ENCODE data around the gene FN1.
"Not testable (repeated sequence)": the region's sequence is repeated elsewhere in the genome, so short reads cannot be mapped to it uniquely, and the experiment has no call there.

FN1 gene

DNA sequence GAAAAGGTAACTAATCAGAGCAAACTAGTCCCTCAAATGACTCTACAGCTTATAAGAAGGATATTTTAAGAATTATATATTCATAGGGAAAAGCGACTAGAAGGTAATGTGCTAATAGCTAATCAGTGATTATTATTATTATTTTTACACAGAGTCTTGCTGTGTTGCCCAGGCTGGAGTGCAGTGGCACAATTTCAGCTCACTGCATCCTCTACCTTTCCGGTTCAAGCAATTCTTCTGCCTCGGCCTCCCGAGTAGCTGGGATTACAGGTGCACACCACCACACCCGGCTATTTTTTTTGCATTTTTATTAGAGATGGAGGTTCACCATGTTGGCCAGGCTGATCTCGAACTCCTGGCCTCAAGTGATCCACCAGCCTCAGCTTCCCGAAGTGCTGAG lies 27.4 kb downstream of the FN1 start:
- not testable (repeated sequence) for DNase-seq

DNA sequence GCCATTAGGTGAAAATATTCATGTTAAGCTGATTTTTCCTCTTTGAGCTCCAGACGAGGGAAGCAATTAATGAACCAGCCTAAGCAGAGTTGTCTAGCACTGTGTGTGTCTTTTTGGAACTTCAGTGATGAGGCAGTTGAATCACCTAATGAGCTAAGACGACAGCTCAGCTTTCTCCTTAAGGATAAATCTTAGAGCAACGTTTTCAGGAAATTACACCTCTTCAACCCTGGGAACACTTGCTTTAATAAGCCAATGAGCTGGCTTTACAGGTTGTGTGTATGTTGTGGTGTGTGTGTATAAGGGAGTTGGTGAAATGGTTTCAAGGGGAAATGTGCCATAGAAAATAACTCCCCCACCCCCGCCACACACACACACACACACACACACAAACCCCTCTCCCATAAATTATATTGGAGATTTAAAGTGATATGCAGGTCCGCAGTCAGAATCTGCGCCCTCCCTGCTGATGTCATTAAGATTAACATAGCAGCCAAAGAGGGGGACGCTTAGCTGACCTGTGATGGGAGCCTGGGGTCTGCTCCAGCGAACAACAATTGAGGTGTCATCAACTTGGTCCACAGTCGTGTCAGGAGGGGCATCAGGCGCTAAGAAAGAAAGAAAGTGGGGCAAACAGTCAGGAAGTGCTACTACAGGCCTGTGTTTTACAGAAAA lies 28.1 kb downstream of the FN1 start:
- no peak for DNase-seq

DNA sequence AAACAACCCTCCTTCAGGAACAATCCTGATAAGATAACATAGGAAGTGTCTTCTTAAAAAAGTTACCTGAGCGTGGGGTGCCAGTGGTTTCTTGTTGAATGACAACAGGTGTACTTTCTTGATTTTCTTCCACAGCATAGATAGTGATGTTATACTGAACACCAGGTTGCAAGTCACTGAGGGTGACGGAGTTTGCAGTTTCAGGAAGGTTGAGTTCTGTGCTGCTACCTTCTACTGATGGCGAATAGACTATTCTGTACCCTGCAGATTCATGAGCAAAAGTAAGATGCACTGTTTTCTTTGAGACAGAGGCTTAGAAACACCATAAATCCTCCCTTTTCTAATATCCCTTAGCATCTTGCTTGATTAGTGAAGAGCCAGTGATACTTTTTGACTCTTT lies 28.8 kb downstream of the FN1 start:
- DNase-seq: no peak

DNA sequence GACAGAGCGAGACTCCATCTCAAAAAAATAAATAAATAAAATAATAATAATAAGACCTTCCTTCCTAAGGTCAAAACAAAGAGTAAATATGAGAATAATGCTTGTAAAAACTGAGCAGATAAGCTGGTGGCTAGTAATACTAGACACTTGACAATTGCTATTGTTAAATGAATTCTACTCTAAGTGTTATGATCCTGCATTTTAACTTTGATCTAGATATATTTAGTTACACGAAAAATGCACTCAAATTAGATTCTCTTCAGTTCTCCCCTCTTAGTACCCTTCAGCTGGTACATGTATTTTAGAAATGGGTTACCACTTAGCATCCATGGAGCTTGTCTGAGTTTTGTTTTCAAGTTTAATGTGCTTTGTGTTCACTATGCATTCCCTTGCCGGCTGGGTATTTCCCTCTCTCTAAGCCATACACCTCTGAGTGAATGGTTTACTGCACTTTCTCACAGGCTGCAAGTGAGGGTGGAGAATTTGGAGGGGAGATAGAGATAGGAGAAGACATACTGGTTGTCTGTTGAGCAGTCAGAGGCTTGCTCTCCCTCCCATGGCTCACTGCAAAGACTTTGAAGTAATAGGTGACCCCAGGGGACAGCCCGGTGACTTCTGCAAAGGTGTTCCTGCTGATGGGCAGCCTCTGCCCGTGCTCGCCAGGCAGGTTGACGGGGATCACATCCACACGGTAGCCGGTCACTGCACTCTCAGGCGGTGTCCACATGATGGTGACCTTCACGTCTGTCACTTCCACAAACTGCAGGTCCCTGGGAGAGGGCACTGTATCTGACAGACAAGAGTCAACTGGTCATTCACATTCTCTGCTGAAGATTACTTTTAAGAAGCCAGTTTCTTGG lies 29.9 kb downstream of the FN1 start:
- no peak for DNase-seq

DNA sequence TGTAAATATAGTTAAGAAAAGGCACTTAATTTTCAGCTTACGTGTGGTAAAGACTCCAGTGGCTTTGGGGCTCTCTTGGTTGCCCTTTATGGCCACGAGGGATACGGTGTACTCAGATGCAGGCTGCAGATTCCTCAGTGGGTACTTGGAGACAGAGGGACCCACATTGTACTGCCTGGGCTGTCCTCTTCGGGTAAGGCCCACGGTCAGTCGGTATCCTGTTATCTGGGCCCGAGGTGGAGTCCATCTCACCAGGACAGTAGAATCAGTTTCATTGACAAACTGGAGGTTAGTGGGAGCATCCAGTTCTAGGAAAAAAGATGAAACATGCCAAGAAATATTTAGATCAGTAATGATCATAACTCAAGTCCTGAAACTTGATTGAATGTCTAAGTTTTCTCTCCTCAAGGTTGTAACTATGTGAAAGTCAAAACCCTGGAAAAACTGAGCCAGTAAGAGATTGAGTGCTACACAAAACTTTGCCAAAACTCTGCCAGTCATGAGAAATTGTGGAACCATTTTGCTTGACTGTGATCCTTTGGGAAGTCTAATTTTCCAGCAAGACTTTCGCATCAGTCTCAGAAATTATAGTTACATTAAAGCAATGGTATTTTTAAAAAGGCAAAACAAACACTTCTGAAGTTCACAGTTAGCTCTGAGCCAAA lies 31.4 kb downstream of the FN1 start:
- DNase-seq: no peak

DNA sequence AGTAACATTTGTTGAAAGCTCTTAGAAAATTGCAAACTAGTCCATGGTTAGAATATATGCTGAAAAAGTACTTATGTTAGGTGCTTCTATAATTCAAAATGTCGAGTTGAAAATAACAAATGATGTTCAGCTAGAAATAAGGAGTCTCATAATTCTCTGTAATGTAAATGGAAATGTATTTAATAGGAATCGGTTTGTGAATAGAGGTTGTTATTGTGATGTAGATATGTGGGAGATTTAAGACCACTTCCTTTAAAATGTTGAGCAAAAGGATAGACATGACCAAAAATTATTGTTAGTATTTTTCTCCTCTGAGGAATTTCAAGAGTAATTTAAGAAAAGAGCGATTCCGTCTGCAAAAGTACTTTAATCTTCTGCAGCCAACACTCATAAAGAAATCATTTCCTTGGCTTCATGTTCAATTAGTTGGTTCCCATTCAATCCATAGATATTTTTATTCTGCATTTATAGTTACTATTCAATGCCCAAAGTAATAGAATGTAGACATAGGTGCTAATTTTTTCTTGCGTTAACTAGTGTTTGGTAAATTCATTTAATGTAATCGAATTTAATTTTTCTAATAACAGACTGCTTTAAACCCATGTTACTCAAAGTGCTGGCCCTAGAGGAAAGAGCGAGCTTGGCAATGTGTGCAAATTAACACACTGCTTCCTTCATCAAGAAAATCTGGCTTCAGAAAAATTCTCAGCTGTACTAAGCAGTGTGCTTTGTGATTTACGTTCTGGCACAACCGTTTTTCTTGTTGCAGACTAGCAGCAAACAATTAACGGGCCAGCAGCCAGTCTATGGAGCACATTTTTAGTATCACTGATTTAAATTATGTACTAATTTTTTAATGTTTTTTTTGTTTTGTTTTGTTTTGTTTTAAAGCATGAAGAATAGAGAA lies 32.2 kb downstream of the FN1 start:
- no peak for DNase-seq

DNA sequence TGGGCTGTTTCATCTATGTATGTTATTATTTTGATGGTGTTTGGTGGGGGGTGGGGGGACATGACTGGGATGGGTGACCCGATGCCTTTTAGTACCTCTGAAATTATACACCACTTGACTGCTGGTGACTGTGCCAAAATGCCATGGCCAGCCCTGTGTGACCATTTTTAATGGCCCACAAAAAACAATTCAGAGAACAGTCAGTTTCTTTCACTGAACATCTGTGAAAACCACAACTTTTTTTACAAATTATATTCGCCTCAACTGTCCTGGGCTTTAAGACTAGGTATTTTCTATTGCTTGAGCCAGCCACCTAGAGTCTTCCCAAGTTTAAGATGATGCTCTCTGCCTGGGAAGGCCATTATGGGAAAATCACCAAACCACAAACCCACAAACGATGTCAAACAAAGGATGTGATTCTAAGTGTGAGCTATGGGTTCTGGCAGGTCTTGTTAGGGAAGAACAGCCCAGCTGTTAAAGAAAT lies 33.9 kb downstream of the FN1 start:
- no peak for DNase-seq

DNA sequence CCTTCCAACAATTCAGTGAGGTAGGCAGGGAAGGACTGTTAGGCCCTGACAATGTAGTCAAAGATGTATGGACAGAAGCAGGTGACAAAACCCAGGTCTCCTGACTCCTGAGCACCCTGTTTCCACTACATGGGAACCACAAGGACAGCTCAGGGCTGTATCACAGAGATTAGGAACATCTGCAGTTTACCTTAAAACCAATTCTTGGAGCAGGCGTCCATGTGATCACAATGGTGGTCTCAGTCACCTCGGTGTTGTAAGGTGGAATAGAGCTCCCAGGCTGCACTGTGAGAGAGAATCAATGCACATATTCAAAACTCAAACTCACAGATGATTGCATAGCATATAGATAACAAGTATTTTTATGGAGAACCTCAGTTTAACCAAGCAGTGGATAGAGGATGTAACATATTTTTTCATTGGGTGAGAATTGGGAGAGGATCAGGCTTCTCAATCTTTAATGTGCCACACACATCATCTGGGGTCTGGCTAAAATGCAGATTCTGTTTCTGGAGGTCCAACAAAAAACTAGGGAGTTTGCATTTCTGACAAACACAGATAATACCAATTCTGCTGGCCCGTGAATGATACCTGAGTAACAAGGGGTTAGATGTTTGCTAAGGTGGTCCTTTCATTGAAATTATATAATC lies 36.7 kb downstream of the FN1 start:
- no peak for DNase-seq

DNA sequence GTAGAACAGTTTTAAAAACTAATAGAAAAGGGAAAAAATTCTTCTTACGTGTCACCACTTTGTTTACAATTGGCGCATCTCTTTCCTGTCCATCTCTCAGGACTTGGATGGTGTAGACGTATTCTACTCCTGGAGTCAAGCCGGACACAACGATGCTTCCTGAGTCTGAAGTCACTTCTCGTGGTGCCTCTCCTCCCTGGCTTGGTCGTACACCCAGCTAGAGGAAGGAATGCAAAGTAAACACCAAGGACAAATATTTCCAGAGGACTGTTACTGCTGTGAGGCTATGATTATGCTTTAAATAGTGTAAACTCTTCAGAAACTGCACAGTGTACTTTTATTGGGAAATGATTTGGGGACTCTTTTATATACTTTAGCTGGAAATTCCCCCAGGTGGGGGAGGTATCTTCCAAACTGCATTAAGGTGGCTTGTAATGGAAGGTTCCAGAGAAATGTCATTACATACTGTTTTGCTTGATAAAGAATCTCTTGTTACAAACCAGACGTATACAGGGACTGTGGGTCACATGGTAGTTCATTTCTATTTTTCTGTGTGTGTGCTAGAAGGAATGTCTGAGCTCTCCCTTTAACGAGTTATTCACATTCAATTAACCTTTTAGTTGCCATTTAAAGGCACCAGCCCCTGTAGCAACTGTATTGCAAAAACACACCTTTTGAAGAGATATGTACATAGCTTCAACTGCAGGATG lies 38.1 kb downstream of the FN1 start:
- no peak for DNase-seq

DNA sequence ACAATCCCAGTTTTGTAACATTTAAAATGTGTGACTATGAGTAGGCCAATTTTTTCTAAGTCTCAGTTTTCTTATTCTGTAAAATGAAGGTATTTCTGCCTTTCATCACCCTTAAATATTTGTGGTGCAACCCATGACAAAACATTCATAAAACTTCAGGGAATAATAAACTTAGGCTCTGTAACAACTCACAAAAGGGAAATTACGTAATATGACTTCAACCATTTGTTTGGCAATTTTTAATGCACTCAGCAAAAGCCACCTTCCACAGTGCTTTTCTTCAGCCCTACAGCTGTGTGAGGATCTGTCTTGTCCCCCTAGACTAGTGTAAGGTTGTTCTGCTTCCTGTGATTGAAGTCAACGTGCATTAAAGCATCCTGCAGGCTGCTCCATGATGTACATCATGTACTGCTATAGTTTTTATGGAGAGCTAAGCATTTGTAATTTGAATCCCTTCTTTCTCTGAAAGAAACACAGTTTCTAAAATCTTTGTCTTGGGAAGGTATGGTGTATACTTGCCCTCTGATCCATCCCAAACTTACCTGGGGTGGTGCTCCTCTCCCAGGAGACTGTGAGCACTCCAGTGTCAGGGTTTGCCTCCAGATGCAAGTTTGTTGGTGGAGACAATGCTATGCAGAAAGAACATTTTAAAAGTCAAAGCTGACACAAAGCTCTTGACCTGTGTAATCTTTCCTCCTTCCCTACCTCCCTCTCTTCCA lies 39.1 kb downstream of the FN1 start:
- DNase-seq: no peak

DNA sequence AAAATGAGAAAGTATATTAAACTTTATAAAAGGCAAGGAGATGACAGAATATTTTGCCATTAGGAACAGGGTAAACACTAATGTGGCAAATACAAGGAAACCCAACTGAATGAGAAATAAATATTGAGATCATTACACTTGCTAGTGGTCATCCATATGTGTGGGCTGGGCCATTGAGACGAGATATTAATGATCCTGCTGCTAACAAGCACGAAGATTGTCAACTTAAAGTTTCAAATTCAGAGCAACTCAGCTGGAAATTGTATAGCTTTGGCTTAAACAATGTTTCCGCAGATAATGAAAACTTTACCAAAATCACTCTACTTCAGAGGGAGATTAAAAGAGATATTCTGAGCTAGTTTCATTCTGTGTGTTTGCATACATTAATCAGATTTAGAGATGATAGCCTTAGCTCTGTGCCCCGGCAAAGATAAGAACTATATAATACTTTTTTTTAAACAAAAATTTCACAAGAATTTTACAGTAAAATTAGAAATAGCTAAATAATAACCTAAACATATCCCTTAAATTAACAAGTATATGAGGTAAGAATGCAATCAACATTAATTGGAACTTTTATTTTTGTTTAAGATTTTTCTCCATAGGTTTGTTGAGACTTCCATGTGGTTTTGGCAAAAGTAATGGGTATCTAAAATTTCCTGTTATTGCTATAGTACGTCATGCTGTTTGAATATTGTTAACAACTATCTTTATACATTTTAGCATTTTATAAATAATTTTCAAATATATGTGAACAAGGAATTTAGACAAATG lies 40.0 kb downstream of the FN1 start:
- no peak for DNase-seq

DNA sequence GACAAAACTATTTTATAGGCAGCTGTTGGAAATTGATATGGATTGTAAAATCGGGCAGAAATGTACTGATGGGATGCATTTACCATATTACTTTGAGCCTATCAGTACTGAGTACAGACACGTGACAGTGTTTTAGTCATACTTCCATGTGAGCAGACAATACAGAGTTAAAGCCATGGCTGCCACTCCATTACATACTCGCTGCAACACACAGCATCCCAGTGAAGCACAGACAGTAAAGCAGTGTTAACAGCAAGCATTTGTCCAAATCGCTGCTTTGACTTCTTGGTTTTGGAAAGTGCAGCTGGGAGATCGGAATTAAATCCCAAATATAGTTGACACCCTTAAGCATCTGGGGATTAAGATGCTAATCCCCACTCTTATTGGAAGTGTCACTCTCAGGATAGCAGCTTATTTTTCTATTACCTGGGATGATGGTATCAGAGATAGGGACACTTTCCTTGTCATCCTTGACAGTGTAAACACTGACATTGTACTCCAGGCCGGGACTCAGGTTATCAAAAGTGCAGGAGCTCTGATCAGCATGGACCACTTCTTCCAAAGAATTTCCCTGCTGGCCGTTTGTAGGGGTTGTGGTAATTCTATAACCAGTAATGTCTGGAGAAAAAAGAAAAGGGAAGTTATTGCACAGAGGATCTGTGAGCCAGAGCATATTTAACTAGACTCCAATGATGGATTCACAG lies 41.6 kb downstream of the FN1 start:
- DNase-seq: peak in 1 of 51 donors; percentile 4

DNA sequence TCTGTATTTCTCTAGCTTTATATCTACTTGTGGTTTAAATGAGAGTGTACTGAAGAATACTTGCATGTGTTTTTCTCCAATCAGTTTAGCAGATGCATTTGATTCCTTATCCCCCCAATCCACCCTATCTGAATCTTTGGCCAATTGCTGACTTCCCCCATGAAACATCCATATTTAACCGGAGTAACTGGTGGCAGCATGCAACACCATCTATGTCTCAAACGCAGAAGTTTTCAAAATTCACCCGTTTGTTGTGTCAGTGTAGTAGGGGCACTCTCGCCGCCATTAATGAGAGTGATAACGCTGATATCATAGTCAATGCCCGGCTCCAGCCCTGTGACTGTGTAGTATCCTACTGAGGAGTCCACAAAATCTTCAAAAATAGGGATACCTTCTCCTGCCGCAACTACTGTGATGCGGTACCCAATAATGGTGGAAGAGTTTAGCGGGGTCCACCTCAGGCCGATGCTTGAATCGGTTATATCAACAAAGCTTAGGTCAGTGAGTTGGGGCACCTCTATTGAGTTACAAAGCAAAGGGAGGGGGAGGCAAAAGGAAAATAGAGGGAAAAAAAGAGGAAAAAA lies 43.1 kb downstream of the FN1 start:
- DNase-seq: no peak

DNA sequence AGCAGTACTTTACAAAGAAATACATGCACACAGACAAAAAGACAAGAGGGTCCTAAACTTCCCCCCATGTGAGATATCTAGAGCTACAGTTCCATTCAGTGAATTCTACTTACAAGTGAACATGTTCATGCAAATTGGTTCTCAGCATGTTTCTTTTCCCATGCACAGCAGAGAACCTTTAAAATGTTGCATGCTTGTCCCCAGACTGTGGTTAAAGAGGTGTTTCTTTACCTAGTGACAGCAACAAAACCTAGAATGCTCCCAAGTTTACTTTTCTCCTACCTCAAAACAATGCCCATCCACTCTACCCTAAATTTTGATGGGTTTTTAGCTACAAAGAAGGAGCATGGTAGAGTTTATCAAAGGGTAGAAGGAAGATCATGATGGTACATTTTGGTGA lies 43.7 kb downstream of the FN1 start:
- no peak for DNase-seq

DNA sequence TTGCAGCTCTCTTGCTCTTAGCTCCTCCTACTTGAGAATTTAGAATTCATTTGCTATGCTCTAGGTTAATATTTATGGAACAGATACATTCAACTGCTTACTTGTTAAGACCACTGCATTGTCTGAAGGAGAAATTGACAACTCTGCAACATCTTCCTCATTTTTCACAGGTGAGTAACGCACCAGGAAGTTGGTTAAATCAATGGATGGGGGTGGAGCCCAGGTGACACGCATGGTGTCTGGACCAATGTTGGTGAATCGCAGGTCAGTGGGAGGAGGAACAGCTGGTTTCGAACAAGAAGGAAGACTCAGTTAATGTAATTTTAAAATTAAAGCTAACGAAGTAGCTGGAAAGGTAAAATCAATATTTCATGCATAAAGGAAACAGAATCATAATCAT lies 44.3 kb downstream of the FN1 start:
- DNase-seq: no peak

DNA sequence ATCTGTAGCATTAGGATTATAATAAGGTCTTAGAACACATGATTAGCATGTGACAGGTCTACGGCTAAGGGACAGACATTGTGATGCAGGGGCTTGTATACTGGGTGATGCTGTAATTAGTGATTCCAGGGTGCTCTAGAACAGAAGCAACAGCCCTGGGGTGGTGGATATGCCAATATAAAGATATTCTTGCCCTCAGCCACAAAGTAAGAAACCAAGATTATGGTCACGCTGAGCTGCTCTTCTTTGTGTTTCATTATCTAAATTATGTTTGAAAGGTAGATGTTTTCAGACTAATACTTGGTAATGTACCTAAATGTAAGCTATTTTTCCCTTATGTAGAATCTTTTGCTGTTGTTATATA lies 45.3 kb downstream of the FN1 start:
- no peak for DNase-seq

DNA sequence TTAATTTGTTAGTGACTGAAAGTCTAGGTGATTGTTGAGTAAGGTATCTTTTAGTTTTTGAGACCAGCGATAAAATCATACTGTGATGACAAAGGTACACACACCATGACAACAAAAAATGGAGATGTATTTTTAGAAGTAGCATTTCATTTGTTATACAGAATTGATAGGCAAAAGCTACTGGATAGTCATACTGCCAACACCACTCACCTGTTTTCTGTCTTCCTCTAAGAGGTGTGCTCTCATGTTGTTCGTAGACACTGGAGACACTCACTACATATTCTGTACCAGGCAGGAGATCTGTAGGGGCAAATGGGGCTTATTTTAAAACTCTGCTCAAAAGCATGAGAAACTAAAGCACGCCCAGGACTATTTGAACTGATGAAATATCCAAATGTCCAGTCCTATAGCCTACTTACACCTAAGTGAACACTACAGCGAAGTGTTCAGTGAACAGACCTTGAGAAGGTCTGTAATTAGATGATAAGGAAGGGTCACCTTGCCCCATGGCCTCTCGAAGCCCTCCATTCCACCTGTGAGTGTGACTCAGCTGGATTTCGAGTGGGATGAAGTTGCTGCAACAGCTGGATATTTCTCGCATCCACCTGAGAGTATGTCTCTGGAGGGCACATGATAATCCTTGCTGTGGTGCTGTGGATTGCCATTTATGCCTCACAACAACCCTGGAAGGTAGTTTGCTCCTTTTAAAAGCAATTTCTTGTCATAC lies 47.7 kb downstream of the FN1 start:
- no peak for DNase-seq

Measured in hypothalamus (tissue), 51 donors.